Stimulated activated CD4-positive, alpha-beta T cell treated with anti-CD3 and anti-CD28 coated beads, Interleukin-12 subunit alpha, Interleukin-12 subunit beta, amount 100 ng/mL, for 48 hours (primary cell): ENCODE measurements around the gene INTS7.
"Not testable (repeated sequence)": the region's sequence is repeated elsewhere in the genome, so short reads cannot be mapped to it uniquely, and the experiment has no call there.

Experiments
- DNase-seq, 3 donors: peaks; one replicate each; pipeline ENCODE4 v3.0.0-alpha.2; 2020; ENCODE audit warnings: low read depth in 2 of 3, low spot score in 1 of 3

Gene INTS7

GRCh38 chr1:211986628-211987254, 48.6 kb downstream of the INTS7 start:
- no peak for DNase-seq

GRCh38 chr1:211985556-211986264, 49.6 kb downstream of the INTS7 start:
- no peak for DNase-seq

GRCh38 chr1:211978596-211978995, 56.8 kb downstream of the INTS7 start:
- no peak for DNase-seq

- DNase-seq, result no peak
Measured at GRCh38 chr1:211975152-211975941, 60.0 kb downstream of the INTS7 start.

- no peak for DNase-seq
Measured at GRCh38 chr1:211973541-211973940, 61.8 kb downstream of the INTS7 start.

GRCh38 chr1:211968200-211968834, 67.0 kb downstream of the INTS7 start:
- no peak for DNase-seq

GRCh38 chr1:211967704-211968103, 67.7 kb downstream of the INTS7 start:
- no peak for DNase-seq

- no peak for DNase-seq
Measured at GRCh38 chr1:211965108-211965805, 70.1 kb downstream of the INTS7 start.

GRCh38 chr1:211959680-211960079, 75.7 kb downstream of the INTS7 start:
- no peak for DNase-seq

- DNase-seq, result no peak
Measured at GRCh38 chr1:211959221-211959620, 76.1 kb downstream of the INTS7 start.

GRCh38 chr1:211954028-211954427, 81.3 kb downstream of the INTS7 start:
- DNase-seq, result not testable (repeated sequence)

GRCh38 chr1:211953543-211953942, 81.8 kb downstream of the INTS7 start:
- not testable (repeated sequence) for DNase-seq

- DNase-seq, result no peak
Measured at GRCh38 chr1:211952299-211952698, 83.1 kb downstream of the INTS7 start.

- no peak for DNase-seq
Measured at GRCh38 chr1:211951856-211952255, 83.5 kb downstream of the INTS7 start.

- no peak for DNase-seq
Measured at GRCh38 chr1:211948377-211948776, 87.0 kb downstream of the INTS7 start.

- DNase-seq, result no peak
Measured at GRCh38 chr1:211947396-211948295, 87.7 kb downstream of the INTS7 start.

- DNase-seq, result no peak
Measured at GRCh38 chr1:211944733-211945500, 90.4 kb downstream of the INTS7 start.

GRCh38 chr1:211942583-211942982, 92.8 kb downstream of the INTS7 start:
- no peak for DNase-seq

GRCh38 chr1:211939876-211940468, 95.4 kb downstream of the INTS7 start:
- peak; percentile 27 to 55 (median 53) for DNase-seq
